Measurements from ENCODE around the gene ADIPOR2.

ADIPOR2 gene

DNA sequence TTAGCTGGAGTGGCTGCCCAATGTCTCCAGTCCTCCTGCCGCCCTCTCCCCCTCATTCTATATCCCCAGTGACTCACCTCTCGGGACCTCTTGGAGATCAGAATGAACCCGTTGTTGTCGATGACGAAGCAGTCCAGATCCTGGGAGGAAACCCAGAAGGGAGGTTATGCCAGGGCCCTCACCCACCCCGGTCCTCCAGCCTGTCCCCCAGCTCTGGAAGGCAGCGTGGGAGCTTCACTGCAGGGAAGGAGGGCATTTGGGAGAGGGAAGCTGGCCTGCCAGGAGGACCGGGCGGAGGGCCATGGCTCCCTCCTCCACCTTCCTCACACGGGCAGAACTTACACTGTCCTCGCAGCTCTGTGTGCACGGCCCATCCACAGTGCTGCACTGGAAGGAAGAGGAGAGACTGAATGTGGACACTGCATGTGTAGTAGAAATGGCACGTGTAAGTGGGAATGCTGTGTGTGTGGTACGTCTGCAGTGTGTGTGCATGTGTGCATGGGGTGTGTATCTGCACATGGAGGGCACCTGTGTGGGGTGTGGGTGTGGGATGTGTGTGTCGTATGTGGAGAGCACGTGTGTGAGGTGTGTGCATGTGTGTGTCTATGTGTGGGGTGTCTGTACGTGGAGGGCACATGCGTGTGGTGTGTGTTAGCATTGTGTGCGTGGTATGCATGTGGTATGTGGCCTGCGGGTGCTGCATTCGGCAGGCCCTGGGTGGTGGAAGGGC is 119.5 kb downstream of the ADIPOR2 start:
- TF ChIP-seq Cebpa-rat (IDR thresholded peaks at IDR 0.05) = no peak
- H3K4me2 ChIP-seq = peak overlapping the region; percentile 99
- peak overlapping the region; percentile 97 for H3K27ac ChIP-seq
- H3K4me1 ChIP-seq = peaks cover 100% of the 10 kb centered on the region
- no peaks in the 10 kb centered on the region for H3K36me3 ChIP-seq
- H3K27me3 ChIP-seq = no peaks in the 10 kb centered on the region
- peak overlapping the region; percentile 84 for H3K9ac ChIP-seq
- peak overlapping the region; percentile 63 for H3K4me3 ChIP-seq
- no peaks in the 10 kb centered on the region for H4K20me1 ChIP-seq
- no peaks in the 10 kb centered on the region for H3K9me3 ChIP-seq

- TF ChIP-seq Cebpa-rat (IDR thresholded peaks at IDR 0.05) = no peak
- no peaks in the 10 kb centered on the region for H3K27me3 ChIP-seq
- no peaks in the 10 kb centered on the region for H4K20me1 ChIP-seq
- peak overlapping the region; percentile 99 for H3K4me2 ChIP-seq
- H3K4me3 ChIP-seq = peak overlapping the region; percentile 63
- peaks cover 100% of the 10 kb centered on the region for H3K4me1 ChIP-seq
- H3K36me3 ChIP-seq = no peaks in the 10 kb centered on the region
- H3K9ac ChIP-seq = peak overlapping the region; percentile 84
- peak overlapping the region; percentile 97 for H3K27ac ChIP-seq
- no peaks in the 10 kb centered on the region for H3K9me3 ChIP-seq
Observed at GRCh38 chr12:1810931-1811280, 120.0 kb downstream of the ADIPOR2 start.

- Histone ChIP-seq H3K36me3 (no peaks in the 10 kb centered on the region), H3K9ac (peak overlapping the region; percentile 84), H3K27ac (peak overlapping the region; percentile 97), H3K4me3 (peak overlapping the region; percentile 63), H3K4me2 (peak overlapping the region; percentile 99), H3K4me1 (peaks cover 100% of the 10 kb centered on the region), H4K20me1 (no peaks in the 10 kb centered on the region), H3K27me3 (no peaks in the 10 kb centered on the region), H3K9me3 (no peaks in the 10 kb centered on the region)
- no peak for TF ChIP-seq Cebpa-rat (IDR thresholded peaks at IDR 0.05)
Observed at GRCh38 chr12:1811281-1811947, 120.5 kb downstream of the ADIPOR2 start.

GRCh38 chr12:1811948-1812291 is 121.0 kb downstream of the ADIPOR2 start:
- H4K20me1 ChIP-seq = no peaks in the 10 kb centered on the region
- peak overlapping the region; percentile 97 for H3K27ac ChIP-seq
- H3K9ac ChIP-seq = peak overlapping the region; percentile 84
- peak overlapping the region; percentile 63 for H3K4me3 ChIP-seq
- H3K36me3 ChIP-seq = no peaks in the 10 kb centered on the region; the same call in 1 of the 2 replicates
- H3K4me2 ChIP-seq = peak overlapping the region; percentile 99
- H3K9me3 ChIP-seq = no peaks in the 10 kb centered on the region
- no peaks in the 10 kb centered on the region for H3K27me3 ChIP-seq
- peaks cover 100% of the 10 kb centered on the region for H3K4me1 ChIP-seq
- no peak for TF ChIP-seq Cebpa-rat (IDR thresholded peaks at IDR 0.05)

- H3K4me2 ChIP-seq = peak overlapping the region; percentile 99
- H3K4me1 ChIP-seq = peaks cover 96% of the 10 kb centered on the region
- H3K27ac ChIP-seq = peak overlapping the region; percentile 97
- TF ChIP-seq Cebpa-rat (IDR thresholded peaks at IDR 0.05) = peak; percentile 82
- H4K20me1 ChIP-seq = no peaks in the 10 kb centered on the region
- peak overlapping the region; percentile 63; the same call in 1 of the 2 replicates for H3K4me3 ChIP-seq
- H3K9ac ChIP-seq = peak overlapping the region; percentile 84
- H3K27me3 ChIP-seq = no peaks in the 10 kb centered on the region
- H3K36me3 ChIP-seq = no peaks in the 10 kb centered on the region; the same call in 1 of the 2 replicates
- no peaks in the 10 kb centered on the region for H3K9me3 ChIP-seq
Observed at GRCh38 chr12:1812650-1813302, 121.9 kb downstream of the ADIPOR2 start.

- Histone ChIP-seq H3K36me3 (no peaks in the 10 kb centered on the region; the same call in 1 of the 2 replicates), H3K27me3 (no peaks in the 10 kb centered on the region), H3K4me3 (no peak overlapping the region), H3K9me3 (no peaks in the 10 kb centered on the region), H3K27ac (peak overlapping the region; percentile 97), H3K4me1 (peaks cover 85% of the 10 kb centered on the region), H4K20me1 (no peaks in the 10 kb centered on the region), H3K4me2 (peak overlapping the region; percentile 99), H3K9ac (no peak overlapping the region)
- no peak for TF ChIP-seq Cebpa-rat (IDR thresholded peaks at IDR 0.05)
Observed at GRCh38 chr12:1814266-1814665, 123.4 kb downstream of the ADIPOR2 start.

DNA sequence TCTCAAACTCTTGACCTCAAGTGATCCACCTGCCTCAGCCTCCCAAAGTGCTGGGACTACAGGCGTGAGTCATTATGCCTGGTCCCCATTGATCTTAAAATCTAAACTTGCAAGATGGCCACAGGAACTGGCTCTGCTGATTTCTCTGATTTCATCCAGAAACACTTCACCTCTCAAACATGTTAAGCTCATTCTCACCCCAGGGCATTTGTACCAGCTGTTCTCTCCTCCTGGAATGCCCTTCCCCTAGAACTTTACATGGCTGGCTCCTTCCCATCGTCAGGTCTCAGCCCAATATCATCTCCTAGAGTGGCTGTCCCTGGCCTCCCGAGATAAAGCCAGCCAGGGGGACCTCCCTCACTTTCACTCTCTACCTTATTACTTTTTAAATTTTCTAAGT is 124.2 kb downstream of the ADIPOR2 start:
- Histone ChIP-seq H3K27me3 (no peaks in the 10 kb centered on the region), H3K4me3 (no peak overlapping the region), H3K4me2 (peak overlapping the region; percentile 99; the same call in 1 of the 2 replicates), H4K20me1 (no peaks in the 10 kb centered on the region), H3K27ac (no peak overlapping the region), H3K36me3 (no peaks in the 10 kb centered on the region; the same call in 1 of the 2 replicates), H3K4me1 (peaks cover 85% of the 10 kb centered on the region), H3K9me3 (no peaks in the 10 kb centered on the region), H3K9ac (no peak overlapping the region)
- TF ChIP-seq Cebpa-rat (IDR thresholded peaks at IDR 0.05) = no peak

DNA sequence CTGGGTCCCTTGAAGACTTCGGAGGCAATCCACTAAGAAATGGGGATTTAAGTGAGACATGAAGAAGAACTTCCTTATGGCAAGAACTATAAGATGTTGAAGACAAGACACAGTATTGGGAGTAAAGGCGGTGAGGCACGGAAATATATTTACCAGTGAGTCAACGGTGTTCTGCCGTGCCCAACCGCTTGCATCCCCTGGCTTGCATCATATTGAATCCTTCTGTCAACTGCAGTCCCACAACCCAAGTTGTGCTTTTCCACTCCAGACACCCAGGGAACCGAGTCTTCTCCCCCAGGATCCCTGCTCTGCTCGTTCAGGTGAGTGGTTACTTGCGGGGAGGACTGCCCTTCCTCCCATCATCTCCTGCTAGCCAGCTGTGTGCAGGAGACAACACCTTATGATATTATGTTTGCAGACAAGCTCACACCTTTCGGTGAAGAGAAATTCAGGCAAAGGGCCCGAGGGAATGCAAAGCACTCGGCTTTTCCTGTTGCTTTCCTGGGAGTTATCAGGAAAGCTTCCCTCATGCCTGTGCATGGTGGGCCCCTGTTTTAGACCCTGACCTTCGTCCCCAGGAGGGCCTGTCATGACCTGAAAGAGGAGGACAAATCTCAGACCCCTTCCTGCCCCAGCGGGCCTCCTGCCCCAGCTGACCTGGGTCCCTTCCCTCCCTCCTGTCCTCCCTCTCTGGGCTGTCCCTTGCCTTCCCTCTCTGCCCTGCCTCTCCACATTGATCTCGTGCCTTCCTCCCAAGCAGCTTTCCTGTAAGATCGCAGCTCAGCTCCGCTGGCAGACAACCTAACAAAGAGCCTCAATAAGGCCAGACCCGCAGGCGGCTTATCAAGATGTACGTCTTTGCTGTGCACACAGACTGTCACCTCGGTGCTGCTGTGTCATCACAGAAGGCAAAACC is 125.2 kb downstream of the ADIPOR2 start:
- no peak overlapping the region for H3K4me3 ChIP-seq
- TF ChIP-seq Cebpa-rat (IDR thresholded peaks at IDR 0.05) = no peak
- H3K27ac ChIP-seq = peak overlapping the region; percentile 34; the same call in 1 of the 2 replicates
- no peaks in the 10 kb centered on the region for H3K27me3 ChIP-seq
- peaks cover 85% of the 10 kb centered on the region for H3K4me1 ChIP-seq
- H3K36me3 ChIP-seq = no peaks in the 10 kb centered on the region; the same call in 1 of the 2 replicates
- H3K9ac ChIP-seq = no peak overlapping the region; the same call in 1 of the 2 replicates
- H4K20me1 ChIP-seq = no peaks in the 10 kb centered on the region
- no peaks in the 10 kb centered on the region for H3K9me3 ChIP-seq
- H3K4me2 ChIP-seq = peak overlapping the region; percentile 99

Data from BLaER1 (cell line).